Progenitor cell of endocrine pancreas (in vitro differentiated cells): ENCODE measurements around the gene ITGAD. TPM values are rescaled to one million over a fixed set of nuclear protein-coding genes. Genes with fewer than 3 reads are reported as not detected.

Source experiments
- DNase-seq: peaks from one replicate; pipeline ENCODE4 v3.0.0; 2021; ENCODE audit warnings: low spot score; ENCODE audit not compliant: unreplicated experiment
- H3K27ac Mint-ChIP-seq: 2 replicates; pipeline ENCODE4 v1.8.0; 2021; ENCODE audit warnings: mild to moderate bottlenecking, moderate library complexity, mixed read lengths
- H3K27me3 Mint-ChIP-seq: 2 replicates; pipeline ENCODE4 v1.8.0; 2021; ENCODE audit warnings: mixed read lengths
- H3K36me3 Mint-ChIP-seq: 2 replicates; pipeline ENCODE4 v1.8.0; 2022; ENCODE audit warnings: mixed read lengths; ENCODE audit not compliant: insufficient read depth
- H3K4me1 Mint-ChIP-seq: 2 replicates; pipeline ENCODE4 v1.8.0; 2021; ENCODE audit warnings: low read depth, mixed read lengths
- H3K4me3 Mint-ChIP-seq: 2 replicates; pipeline ENCODE4 v1.8.0; 2021; ENCODE audit warnings: low read depth, mild to moderate bottlenecking, moderate library complexity, mixed read lengths
- H3K9me3 Mint-ChIP-seq: 2 replicates; pipeline ENCODE4 v1.8.0; 2021; ENCODE audit warnings: low read depth, mixed read lengths
- CTCF ChIP-seq: fragments of 200-600 bp; sonication (generic); IDR thresholded peaks from one replicate; pipeline ENCODE4 v1.5.0; 2021; ENCODE audit warnings: antibody characterized with exemption, mild to moderate bottlenecking; ENCODE audit not compliant: unreplicated experiment
- total RNA-seq: library from RNA; stranded (reverse); gene quantifications from 2 replicates; pipeline ENCODE4 v1.2.1, GENCODE V29; 2021

Gene ITGAD
- total RNA-seq, 1 donor from 2014 or later = not detected

- H3K27me3 Mint-ChIP-seq = no peaks in the 10 kb centered on the region
These were observed 69.0 kb downstream of the ITGAD start for GRCh38 chr16:31461921-31462804.

GRCh38 chr16:31464348-31464769 is 71.2 kb downstream of the ITGAD start:
- H3K9me3 Mint-ChIP-seq = no peaks in the 10 kb centered on the region
- TF ChIP-seq CTCF = no peak
- peaks cover 10% of the 10 kb centered on the region for H3K36me3 Mint-ChIP-seq
- no peak for DNase-seq
- H3K27ac Mint-ChIP-seq = no peak overlapping the region
- peaks cover 4% of the 10 kb centered on the region for H3K4me1 Mint-ChIP-seq
- H3K27me3 Mint-ChIP-seq = no peaks in the 10 kb centered on the region
- no peak overlapping the region for H3K4me3 Mint-ChIP-seq

More at GRCh38 chr16:31461921-31462804, 69.0 kb downstream of the ITGAD start:
- Mint-ChIP-seq H3K9me3 (no peaks in the 10 kb centered on the region), H3K4me3 (no peak overlapping the region), H3K4me1 (peaks cover 9% of the 10 kb centered on the region), H3K36me3 (peaks cover 10% of the 10 kb centered on the region), H3K27ac (no peak overlapping the region)
- no peak for DNase-seq
- TF ChIP-seq CTCF = no peak

- no peak for TF ChIP-seq CTCF
- Mint-ChIP-seq H3K4me3 (no peak overlapping the region), H3K4me1 (peaks cover 4% of the 10 kb centered on the region), H3K27me3 (no peaks in the 10 kb centered on the region), H3K9me3 (no peaks in the 10 kb centered on the region), H3K27ac (no peak overlapping the region), H3K36me3 (peaks cover 10% of the 10 kb centered on the region)
- DNase-seq = no peak
These were observed 71.7 kb downstream of the ITGAD start for GRCh38 chr16:31464781-31465260.

- H3K9me3 Mint-ChIP-seq = no peaks in the 10 kb centered on the region
- H3K4me3 Mint-ChIP-seq = no peak overlapping the region
- peaks cover 10% of the 10 kb centered on the region for H3K36me3 Mint-ChIP-seq
- no peaks in the 10 kb centered on the region for H3K4me1 Mint-ChIP-seq
- no peak for DNase-seq
- no peak overlapping the region for H3K27ac Mint-ChIP-seq
- H3K27me3 Mint-ChIP-seq = peaks cover 5% of the 10 kb centered on the region
- no peak for TF ChIP-seq CTCF
These were observed 72.7 kb downstream of the ITGAD start for GRCh38 chr16:31465788-31466370.

GRCh38 chr16:31466381-31466841 is 73.3 kb downstream of the ITGAD start:
- TF ChIP-seq CTCF = no peak

More at GRCh38 chr16:31466381-31466841, 73.3 kb downstream of the ITGAD start:
- H3K9me3 Mint-ChIP-seq = no peaks in the 10 kb centered on the region
- no peaks in the 10 kb centered on the region for H3K4me1 Mint-ChIP-seq
- H3K27me3 Mint-ChIP-seq = peaks cover 11% of the 10 kb centered on the region
- DNase-seq = no peak
- H3K36me3 Mint-ChIP-seq = peaks cover 10% of the 10 kb centered on the region
- no peak overlapping the region for H3K27ac Mint-ChIP-seq
- no peak overlapping the region for H3K4me3 Mint-ChIP-seq
